ENCODE measurements around the gene PAX1.

GRCh38 chr20:21725892-21726291, 20.4 kb downstream of the PAX1 start:
- TF ChIP-seq CTCF (IDR thresholded peaks at IDR 0.05; ENCODE audit: low read length): no peak
- no peak for TF ChIP-seq EZH2 (IDR thresholded peaks at IDR 0.05; ENCODE audit: borderline replicate concordance, low read length)
